ENCODE data around the gene TTYH3.

GRCh38 chr7:2583798-2584580, 47.8 kb upstream of the TTYH3 start:
- no peak for TF ChIP-seq CTCF (IDR thresholded peaks at IDR 0.05)
- no peak for TF ChIP-seq POLR2A (IDR thresholded peaks at IDR 0.05)

Data from right lobe of liver (tissue), 4 donors.